GM12878 (cell line): Measurements from ENCODE around the gene MRPL33. TPM values are rescaled to one million over a fixed set of nuclear protein-coding genes. Genes with fewer than 3 reads are reported as not detected.

Experiments used
- ATAC-seq: fragments of 200-7000 bp; cut with Tn5 transposase; 3 replicates; pipeline ENCODE4 v1.9.1; 2020; ENCODE audit warnings: mild to moderate bottlenecking, moderate library complexity
- BruUV-seq: library from RNA; stranded (reverse); fragments of 400-500 nt; replicated peaks from 2 replicates; lab custom pipeline; 2021; lab: Mats Ljungman, UMichigan
- CTCF ChIA-PET: fragments of 300-600 bp; sonication (Branson Sonifier 250); formaldehyde crosslinking; extraction: SDS; loops from one replicate; lab custom pipeline; 2021; ENCODE audit warnings: inconsistent platforms; lab: Yijun Ruan, JAX
- POLR2A ChIA-PET: fragments of 350-600 bp; formaldehyde crosslinking; extraction: SDS; loops from one replicate; lab custom pipeline; 2021; ENCODE audit warnings: inconsistent platforms; lab: Charles Lee
- RAD21 ChIA-PET: fragments of 300-600 bp; sonication (Branson Sonifier 250); formaldehyde crosslinking; loops from one replicate; lab custom pipeline; 2023; ENCODE audit warnings: antibody characterized with exemption; ENCODE audit not compliant: unreplicated experiment; lab: Charles Lee
- SMC1A ChIA-PET: fragments of 300-600 bp; sonication (Branson Sonifier 250); formaldehyde crosslinking; loops from one replicate; lab custom pipeline; 2023; ENCODE audit not compliant: unreplicated experiment, uncharacterized antibody; lab: Charles Lee
- DNase-seq: peaks from one replicate; pipeline ENCODE4 v3.0.0-alpha.2; 2011; ENCODE audit warnings: low read depth, low spot score
- FAIRE-seq: peaks from 3 replicates; lab custom pipeline; 2011; peaks lifted over from hg19 to GRCh38; lab: Jason Lieb, UNC
- H2AFZ ChIP-seq: 2 replicates; pipeline ENCODE4 v1.6.0; 2011; ENCODE audit warnings: low read depth, low read length, control low read depth; ENCODE audit not compliant: control insufficient read depth
- H3K27ac ChIP-seq: 2 replicates; pipeline ENCODE4 v1.5.1; 2011; ENCODE audit warnings: control low read depth; ENCODE audit not compliant: control insufficient read depth, insufficient read depth
- H3K27me3 ChIP-seq, 2 experiments: replicated peaks in 1 of 2; 2 replicates each; pipeline versions ENCODE4 v1.6.0 to v1.6.1; 2011; ENCODE audit warnings: low read length in 1 of 2; ENCODE audit not compliant: control insufficient read depth in 2 of 2, insufficient read depth in 2 of 2
- H3K36me3 ChIP-seq, 2 experiments: 2 replicates each; pipeline ENCODE4 v1.5.1; 2011; ENCODE audit warnings: low read length in 1 of 2; ENCODE audit not compliant: control insufficient read depth in 2 of 2, insufficient read depth in 2 of 2
- H3K4me1 ChIP-seq: 2 replicates; pipeline ENCODE4 v1.6.1; 2011; ENCODE audit warnings: mild to moderate bottlenecking, low read length, moderate library complexity, mixed read lengths; ENCODE audit not compliant: control insufficient read depth, insufficient read depth
- H3K4me2 ChIP-seq: 2 replicates; pipeline ENCODE4 v1.6.0; 2011; ENCODE audit warnings: control low read depth; ENCODE audit not compliant: control insufficient read depth, insufficient read depth
- H3K4me3 ChIP-seq: fragments of 200-600 bp; sonication (generic); 2 replicates; pipeline ENCODE4 v1.5.1; 2016
- H3K79me2 ChIP-seq: 2 replicates; pipeline ENCODE4 v1.6.0; 2011; ENCODE audit warnings: low read length; ENCODE audit not compliant: control insufficient read depth, insufficient read depth
- H3K9ac ChIP-seq: 2 replicates; pipeline ENCODE4 v1.8.0; 2011; ENCODE audit warnings: low read length, control low read depth, mixed read lengths; ENCODE audit not compliant: control insufficient read depth, insufficient read depth
- H3K9me3 ChIP-seq: replicated peaks from 3 replicates; pipeline ENCODE4 v1.5.1; 2011; ENCODE audit warnings: mild to moderate bottlenecking, low read length; ENCODE audit not compliant: control insufficient read depth, insufficient read depth
- H4K20me1 ChIP-seq: 2 replicates; pipeline ENCODE4 v1.6.0; 2011; ENCODE audit not compliant: control insufficient read depth, insufficient read depth
- CBX5 ChIP-seq: sonication (generic); IDR thresholded peaks from 2 replicates; pipeline ENCODE4 v1.6.1; 2016; ENCODE audit warnings: low read depth, moderate library complexity, mild to moderate bottlenecking, inconsistent platforms
- EP300 ChIP-seq, 2 experiments: fragments of 150-350 bp in 1 of 2; IDR thresholded peaks; 2 replicates each; pipeline ENCODE4 v1.6.1; 2011 to 2012; ENCODE audit warnings: low read depth in 2 of 2, low read length in 2 of 2, borderline replicate concordance in 1 of 2, improper control_type of control experiment in 1 of 2, inconsistent platforms in 1 of 2; ENCODE audit not compliant: control insufficient read depth in 1 of 2
- GABPA ChIP-seq: IDR thresholded peaks from 2 replicates; pipeline ENCODE4 v1.6.1; 2014; ENCODE audit warnings: antibody characterized with exemption, low read depth, mild to moderate bottlenecking, inconsistent platforms
- HDAC2 ChIP-seq: fragments of 200-600 bp; sonication (generic); IDR thresholded peaks from 2 replicates; pipeline ENCODE4 v1.6.1; 2017
- NFXL1 ChIP-seq: fragments of 450-650 bp; IDR thresholded peaks from 2 replicates; pipeline ENCODE4 v1.6.1; 2017; ENCODE audit warnings: antibody characterized with exemption, mild to moderate bottlenecking, borderline replicate concordance
- NR2F1 ChIP-seq: fragments of 450-650 bp; conservative IDR thresholded peaks from 2 replicates; pipeline ENCODE4 v1.6.1; 2017; ENCODE audit warnings: mild to moderate bottlenecking
- POLR2A ChIP-seq: IDR thresholded peaks from 2 replicates; pipeline ENCODE4 v1.6.1; 2011; ENCODE audit warnings: low read depth, mild to moderate bottlenecking, low read length
- WGBS: methylation state at CpG from one replicate; pipeline ENCODE4 v1.1.6; 2016; ENCODE audit warnings: low lambda C conversion rate; ENCODE audit not compliant: insufficient replicate concordance, insufficient coverage; ENCODE audit errors: missing lambda C conversion rate; 5-methylcytosine and 5-hydroxymethylcytosine counted together
- in situ Hi-C: fragments of 300-500 bp; cut with MboI; formaldehyde crosslinking; loops from 9 replicates; pipeline ENCODE4 v1.14.3; 2018; ENCODE audit warnings: mixed read lengths
- intact Hi-C: fragments of 100-400 bp; cut with micrococcal nuclease; formaldehyde crosslinking; loops from one replicate; pipeline ENCODE4 v1.14.2; 2022; ENCODE audit not compliant: unreplicated experiment
- polyA plus RNA-seq, 11 experiments: library from polyadenylated mRNA; depleted of rRNA in 4 of 11; unstranded in 6 of 11; stranded (reverse) in 5 of 11; fragments of >200 nt; fragmentation: Nextera tagmentation in 4 of 11; fragmentation: Illumina TruSeq in 1 of 11; extraction: Ambion mirVana in 4 of 11; extraction: Trizol in 1 of 11; gene quantifications; 1 replicate in 1 of 11; 2 replicates in 10 of 11; pipeline versions ENCODE4 v1.2.1 to v1.2.3, GENCODE V29; 2011 to 2016; ENCODE audit warnings: inconsistent platforms in 2 of 11, missing spikeins in 2 of 11, low read depth in 1 of 11
- total RNA-seq, 4 experiments: library from RNA; depleted of rRNA in 3 of 4; stranded (reverse); fragments of >200 nt in 3 of 4; fragmentation: Illumina TruSeq in 1 of 4; extraction: Trizol in 1 of 4; gene quantifications; 2 replicates each; pipeline versions ENCODE4 v1.2.1 to v1.2.3, GENCODE V29; 2013 to 2021
- TF ChIP-seq, protein P1 (sequence below): fragments of 450-650 bp; formaldehyde crosslinking; IDR thresholded peaks from 2 replicates; pipeline ENCODE4 v1.4.0; 2022; ENCODE audit warnings: mild to moderate bottlenecking, moderate library complexity
- TF ChIP-seq, protein P2 (sequence below): IDR thresholded peaks from 2 replicates; pipeline ENCODE4 v1.6.1; 2012; ENCODE audit warnings: low read depth, low read length, improper control_type of control experiment
- TF ChIP-seq, protein P3 (sequence below): fragments of 450-650 bp; IDR thresholded peaks from 2 replicates; pipeline ENCODE4 v1.6.1; 2017; ENCODE audit warnings: mild to moderate bottlenecking, moderate library complexity
- TF ChIP-seq, protein P4 (sequence below): fragments of 450-650 bp; IDR thresholded peaks from 2 replicates; pipeline ENCODE4 v1.6.1; 2018; ENCODE audit warnings: mild to moderate bottlenecking, low read depth, moderate library complexity; ENCODE audit not compliant: partially characterized antibody

Gene MRPL33
- total and polyA plus RNA-seq, 10 of the 15 experiments (the other 5 are each of a cell fraction or from before 2014, with no cell fraction given): 50.1 to 318 (median 160) TPM

DNA sequence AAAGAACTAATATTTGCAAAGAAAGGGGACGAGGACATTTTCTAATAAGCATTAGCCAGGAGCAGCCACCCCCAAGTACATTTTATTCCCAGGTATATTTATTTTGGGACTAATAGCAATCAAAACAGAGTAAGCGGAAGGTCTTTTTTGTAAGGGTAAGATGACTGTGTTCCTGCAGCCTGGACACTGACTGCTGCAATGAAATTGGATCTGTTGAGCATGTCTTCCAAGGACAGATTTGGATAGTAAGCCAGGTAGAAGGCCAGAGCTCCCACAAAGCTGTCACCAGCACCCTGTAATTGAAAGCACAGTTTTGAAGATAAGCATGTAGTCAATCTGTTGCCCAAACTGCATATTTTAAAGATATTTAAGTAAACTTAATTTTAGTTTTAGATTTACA is 10.0 kb downstream of the MRPL33 start:
- WGBS: 100% methylated on average over 2 of the region's 2 CpGs
- Histone ChIP-seq H4K20me1 (no peaks in the 10 kb centered on the region; the same call in 1 of the 2 replicates), H3K4me1 (no peaks in the 10 kb centered on the region), H3K79me2 (peaks cover 2% of the 10 kb centered on the region; the same call in 1 of the 2 replicates), H3K9ac (no peak overlapping the region), H3K9me3 (no peaks in the 10 kb centered on the region), H3K36me3 (no peaks in the 10 kb centered on the region), H3K4me3 (no peak overlapping the region), H3K27me3 (no peaks in the 10 kb centered on the region), H3K4me2 (no peak overlapping the region), H3K27ac (no peak overlapping the region), H2AFZ (no peak overlapping the region)
- ATAC-seq: no peak
- RAD21 ChIA-PET: no interaction called here
- intact Hi-C loops: no loop called here
- CTCF ChIA-PET: interaction anchor here (1.5 kb wide), 1 partner anchor 10 kb away, joined by 4 read pairs; the partner anchor contains the start of gene MRPL33
- DNase-seq: no peak
- SMC1A ChIA-PET: no interaction called here
- POLR2A ChIA-PET: no interaction called here
- BruUV-seq: no TSS peak
- in situ Hi-C loops: no loop called here
- no peak for FAIRE-seq
- TF ChIP-seq, protein P1, sequence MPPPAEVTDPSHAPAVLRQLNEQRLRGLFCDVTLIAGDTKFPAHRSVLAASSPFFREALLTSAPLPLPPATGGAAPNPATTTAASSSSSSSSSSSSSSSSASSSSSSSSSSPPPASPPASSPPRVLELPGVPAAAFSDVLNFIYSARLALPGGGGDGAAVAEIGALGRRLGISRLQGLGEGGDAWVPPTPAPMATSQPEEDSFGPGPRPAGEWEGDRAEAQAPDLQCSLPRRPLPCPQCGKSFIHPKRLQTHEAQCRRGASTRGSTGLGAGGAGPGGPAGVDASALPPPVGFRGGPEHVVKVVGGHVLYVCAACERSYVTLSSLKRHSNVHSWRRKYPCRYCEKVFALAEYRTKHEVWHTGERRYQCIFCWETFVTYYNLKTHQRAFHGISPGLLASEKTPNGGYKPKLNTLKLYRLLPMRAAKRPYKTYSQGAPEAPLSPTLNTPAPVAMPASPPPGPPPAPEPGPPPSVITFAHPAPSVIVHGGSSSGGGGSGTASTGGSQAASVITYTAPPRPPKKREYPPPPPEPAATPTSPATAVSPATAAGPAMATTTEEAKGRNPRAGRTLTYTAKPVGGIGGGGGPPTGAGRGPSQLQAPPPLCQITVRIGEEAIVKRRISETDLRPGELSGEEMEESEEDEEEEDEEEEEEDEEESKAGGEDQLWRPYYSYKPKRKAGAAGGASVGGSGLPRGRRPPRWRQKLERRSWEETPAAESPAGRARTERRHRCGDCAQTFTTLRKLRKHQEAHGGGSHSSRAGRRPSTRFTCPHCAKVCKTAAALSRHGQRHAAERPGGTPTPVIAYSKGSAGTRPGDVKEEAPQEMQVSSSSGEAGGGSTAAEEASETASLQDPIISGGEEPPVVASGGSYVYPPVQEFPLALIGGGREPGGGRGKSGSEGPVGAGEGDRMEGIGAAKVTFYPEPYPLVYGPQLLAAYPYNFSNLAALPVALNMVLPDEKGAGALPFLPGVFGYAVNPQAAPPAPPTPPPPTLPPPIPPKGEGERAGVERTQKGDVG (CRISPR knock-in tag): no peak
- TF ChIP-seq, protein P2, sequence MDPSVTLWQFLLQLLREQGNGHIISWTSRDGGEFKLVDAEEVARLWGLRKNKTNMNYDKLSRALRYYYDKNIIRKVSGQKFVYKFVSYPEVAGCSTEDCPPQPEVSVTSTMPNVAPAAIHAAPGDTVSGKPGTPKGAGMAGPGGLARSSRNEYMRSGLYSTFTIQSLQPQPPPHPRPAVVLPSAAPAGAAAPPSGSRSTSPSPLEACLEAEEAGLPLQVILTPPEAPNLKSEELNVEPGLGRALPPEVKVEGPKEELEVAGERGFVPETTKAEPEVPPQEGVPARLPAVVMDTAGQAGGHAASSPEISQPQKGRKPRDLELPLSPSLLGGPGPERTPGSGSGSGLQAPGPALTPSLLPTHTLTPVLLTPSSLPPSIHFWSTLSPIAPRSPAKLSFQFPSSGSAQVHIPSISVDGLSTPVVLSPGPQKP: no peak
- TF ChIP-seq CBX5: no peak
- no peak for TF ChIP-seq GABPA
- TF ChIP-seq, protein P3, sequence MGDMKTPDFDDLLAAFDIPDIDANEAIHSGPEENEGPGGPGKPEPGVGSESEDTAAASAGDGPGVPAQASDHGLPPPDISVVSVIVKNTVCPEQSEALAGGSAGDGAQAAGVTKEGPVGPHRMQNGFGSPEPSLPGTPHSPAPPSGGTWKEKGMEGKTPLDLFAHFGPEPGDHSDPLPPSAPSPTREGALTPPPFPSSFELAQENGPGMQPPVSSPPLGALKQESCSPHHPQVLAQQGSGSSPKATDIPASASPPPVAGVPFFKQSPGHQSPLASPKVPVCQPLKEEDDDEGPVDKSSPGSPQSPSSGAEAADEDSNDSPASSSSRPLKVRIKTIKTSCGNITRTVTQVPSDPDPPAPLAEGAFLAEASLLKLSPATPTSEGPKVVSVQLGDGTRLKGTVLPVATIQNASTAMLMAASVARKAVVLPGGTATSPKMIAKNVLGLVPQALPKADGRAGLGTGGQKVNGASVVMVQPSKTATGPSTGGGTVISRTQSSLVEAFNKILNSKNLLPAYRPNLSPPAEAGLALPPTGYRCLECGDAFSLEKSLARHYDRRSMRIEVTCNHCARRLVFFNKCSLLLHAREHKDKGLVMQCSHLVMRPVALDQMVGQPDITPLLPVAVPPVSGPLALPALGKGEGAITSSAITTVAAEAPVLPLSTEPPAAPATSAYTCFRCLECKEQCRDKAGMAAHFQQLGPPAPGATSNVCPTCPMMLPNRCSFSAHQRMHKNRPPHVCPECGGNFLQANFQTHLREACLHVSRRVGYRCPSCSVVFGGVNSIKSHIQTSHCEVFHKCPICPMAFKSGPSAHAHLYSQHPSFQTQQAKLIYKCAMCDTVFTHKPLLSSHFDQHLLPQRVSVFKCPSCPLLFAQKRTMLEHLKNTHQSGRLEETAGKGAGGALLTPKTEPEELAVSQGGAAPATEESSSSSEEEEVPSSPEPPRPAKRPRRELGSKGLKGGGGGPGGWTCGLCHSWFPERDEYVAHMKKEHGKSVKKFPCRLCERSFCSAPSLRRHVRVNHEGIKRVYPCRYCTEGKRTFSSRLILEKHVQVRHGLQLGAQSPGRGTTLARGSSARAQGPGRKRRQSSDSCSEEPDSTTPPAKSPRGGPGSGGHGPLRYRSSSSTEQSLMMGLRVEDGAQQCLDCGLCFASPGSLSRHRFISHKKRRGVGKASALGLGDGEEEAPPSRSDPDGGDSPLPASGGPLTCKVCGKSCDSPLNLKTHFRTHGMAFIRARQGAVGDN: no peak
- TF ChIP-seq EP300 (IDR thresholded peaks at IDR 0.05; ENCODE audit: borderline replicate concordance in 1 of 2, control insufficient read depth in 1 of 2, low read depth in 2 of 2, low read length in 2 of 2): no peak
- no peak for TF ChIP-seq NR2F1
- no peak for TF ChIP-seq HDAC2
- TF ChIP-seq NFXL1: no peak
- TF ChIP-seq POLR2A: no peak
- TF ChIP-seq, protein P4, sequence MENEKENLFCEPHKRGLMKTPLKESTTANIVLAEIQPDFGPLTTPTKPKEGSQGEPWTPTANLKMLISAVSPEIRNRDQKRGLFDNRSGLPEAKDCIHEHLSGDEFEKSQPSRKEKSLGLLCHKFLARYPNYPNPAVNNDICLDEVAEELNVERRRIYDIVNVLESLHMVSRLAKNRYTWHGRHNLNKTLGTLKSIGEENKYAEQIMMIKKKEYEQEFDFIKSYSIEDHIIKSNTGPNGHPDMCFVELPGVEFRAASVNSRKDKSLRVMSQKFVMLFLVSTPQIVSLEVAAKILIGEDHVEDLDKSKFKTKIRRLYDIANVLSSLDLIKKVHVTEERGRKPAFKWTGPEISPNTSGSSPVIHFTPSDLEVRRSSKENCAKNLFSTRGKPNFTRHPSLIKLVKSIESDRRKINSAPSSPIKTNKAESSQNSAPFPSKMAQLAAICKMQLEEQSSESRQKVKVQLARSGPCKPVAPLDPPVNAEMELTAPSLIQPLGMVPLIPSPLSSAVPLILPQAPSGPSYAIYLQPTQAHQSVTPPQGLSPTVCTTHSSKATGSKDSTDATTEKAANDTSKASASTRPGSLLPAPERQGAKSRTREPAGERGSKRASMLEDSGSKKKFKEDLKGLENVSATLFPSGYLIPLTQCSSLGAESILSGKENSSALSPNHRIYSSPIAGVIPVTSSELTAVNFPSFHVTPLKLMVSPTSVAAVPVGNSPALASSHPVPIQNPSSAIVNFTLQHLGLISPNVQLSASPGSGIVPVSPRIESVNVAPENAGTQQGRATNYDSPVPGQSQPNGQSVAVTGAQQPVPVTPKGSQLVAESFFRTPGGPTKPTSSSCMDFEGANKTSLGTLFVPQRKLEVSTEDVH: no peak
